GDM1 (cell line): ENCODE results near the gene LMTK3.
"Not testable (repeated sequence)": the region's sequence is repeated elsewhere in the genome, so short reads cannot be mapped to it uniquely, and the experiment has no call there.

ENCODE experiments used
- DNase-seq: peaks from one replicate; lab custom pipeline; 2025; lab: John Stamatoyannopoulos, UW

The LMTK3 gene

DNA sequence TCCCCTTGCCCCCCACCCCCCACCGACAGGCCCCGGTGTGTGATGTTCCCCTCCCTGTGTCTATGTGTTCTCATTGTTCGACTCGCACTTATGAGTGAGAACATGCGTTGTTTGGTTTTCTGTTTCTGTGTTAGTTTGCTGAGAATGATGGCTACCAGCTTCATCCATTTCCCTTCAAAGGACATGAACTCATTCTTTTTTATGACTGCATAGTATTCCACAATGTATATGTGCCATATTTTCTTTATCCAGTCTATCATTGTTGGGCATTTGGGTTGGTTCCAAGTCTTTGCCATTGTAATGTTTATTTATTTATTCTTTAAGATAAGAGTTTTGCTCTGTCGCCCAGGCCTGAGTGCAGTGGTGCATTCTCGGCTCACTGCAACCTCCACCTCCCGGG, 26.4 kb upstream of the LMTK3 start:
- not testable (repeated sequence) for DNase-seq

DNA sequence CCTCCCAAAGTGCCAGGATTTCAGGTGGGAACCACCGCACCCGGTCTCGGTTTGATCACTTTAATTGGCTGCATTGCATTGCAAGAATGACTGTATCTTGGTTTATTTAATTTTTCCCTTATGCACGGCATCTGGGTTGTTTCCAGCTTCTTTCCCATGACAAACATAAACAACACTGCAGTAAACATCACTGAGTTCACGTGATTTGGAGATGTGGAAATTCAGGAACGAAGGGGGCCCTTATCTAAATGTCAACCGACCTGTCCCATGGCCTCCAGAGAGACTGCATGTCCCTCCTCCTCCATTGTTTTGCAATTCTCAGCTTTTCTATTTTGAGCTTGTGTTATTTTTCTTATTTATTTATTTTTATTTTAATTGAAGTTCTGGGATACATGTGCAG, 25.9 kb upstream of the LMTK3 start:
- no peak for DNase-seq

GRCh38 chr19:48533770-48534169, 22.1 kb upstream of the LMTK3 start:
- no peak for DNase-seq

- DNase-seq, result no peak
Measured at GRCh38 chr19:48530770-48531169, 19.1 kb upstream of the LMTK3 start.

DNA sequence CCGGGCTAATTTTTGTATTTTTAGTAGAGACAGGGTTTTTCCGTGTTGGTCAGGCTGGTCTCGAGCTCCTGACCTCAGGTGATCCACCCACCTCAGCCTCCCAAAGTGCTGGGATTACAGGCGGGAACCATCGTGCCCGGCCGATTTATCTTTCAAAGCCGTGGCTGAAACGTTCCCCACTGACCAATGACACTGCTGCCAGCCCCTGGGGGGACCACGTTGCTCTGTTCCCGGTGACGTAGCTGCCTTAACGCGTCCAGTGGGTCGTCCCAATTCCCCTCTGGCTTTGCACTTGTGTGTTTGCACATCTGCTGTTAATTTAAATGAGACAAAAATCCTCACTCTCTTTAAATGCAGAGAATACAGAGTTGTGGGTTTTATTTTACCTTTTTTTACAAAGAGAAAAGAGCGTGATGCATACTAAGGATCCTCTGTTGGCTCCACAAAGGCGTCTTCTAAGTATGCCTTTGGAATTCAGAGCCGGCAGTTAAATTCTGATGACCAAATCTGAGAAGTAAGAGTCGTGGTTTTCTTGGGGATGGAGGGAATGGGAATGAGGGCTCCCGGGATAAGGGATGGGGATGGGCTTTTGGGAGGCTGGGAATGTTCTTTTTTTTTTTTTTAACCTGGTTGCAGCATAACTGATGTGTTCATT, 18.6 kb upstream of the LMTK3 start:
- DNase-seq, result no peak

DNA sequence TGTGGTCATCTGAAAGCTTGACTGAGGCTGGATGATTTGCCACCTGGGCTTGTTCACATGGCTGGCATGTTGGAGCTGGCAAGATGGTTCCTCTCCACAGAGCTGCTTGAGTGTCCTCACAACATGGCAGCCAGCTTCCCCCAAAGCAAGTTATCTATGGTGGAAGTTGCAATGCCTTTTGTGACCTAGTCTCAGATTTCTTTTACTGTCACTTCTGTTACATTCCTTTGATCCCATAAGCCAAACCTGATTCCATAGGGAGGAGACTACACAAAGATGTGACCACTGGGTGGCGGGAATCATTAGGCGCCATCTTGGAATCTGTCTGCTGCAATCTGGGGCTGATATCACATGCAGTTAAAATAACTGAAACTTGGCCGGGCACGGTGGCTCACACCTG, 17.5 kb upstream of the LMTK3 start:
- no peak for DNase-seq

- DNase-seq, result no peak
Measured at GRCh38 chr19:48524732-48525131, 13.1 kb upstream of the LMTK3 start.

- no peak for DNase-seq
Measured at GRCh38 chr19:48524221-48524620, 12.6 kb upstream of the LMTK3 start.

DNA sequence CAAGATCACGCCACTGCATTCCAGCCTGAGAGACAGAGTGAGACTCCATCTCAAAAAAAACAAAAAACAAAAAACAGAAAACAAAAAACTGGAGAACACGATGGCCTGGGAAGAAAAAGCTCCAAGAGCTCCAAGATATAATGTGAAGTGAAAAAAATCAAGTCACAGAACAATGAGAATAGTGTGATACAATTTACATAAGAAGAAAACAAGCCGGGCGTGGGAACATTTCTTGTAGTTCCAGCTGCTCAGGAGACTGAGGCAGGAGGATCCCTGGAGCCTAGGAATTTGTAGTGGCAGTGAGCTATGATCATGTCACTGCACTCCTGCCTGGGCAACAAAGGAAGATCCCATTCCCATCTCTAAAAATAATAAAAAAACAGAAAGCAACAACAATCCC, 8.5 kb upstream of the LMTK3 start:
- DNase-seq, result no peak

DNA sequence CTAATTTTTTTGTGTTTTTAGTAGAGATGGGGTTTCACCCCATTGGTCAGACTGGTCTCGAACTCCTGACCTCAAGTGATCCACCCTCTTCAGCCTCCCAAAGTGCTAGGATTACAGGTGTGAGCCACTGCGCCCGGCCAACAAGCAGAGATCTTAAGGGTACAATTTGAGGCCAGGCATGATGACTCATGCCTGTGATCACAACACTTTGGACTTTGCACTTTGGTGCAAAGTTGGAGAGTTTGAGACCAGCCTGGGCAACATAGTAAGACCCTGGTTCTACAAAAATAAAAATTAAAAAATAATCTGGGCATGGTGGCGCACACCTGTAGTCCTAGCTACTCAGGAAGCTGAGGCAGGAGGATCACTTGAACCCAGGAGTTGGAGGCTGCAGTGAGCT, 7.8 kb upstream of the LMTK3 start:
- not testable (repeated sequence) for DNase-seq

- DNase-seq, result no peak
Measured at GRCh38 chr19:48518207-48518606, 6.6 kb upstream of the LMTK3 start.

GRCh38 chr19:48516536-48516935, 4.9 kb upstream of the LMTK3 start:
- no peak for DNase-seq

DNA sequence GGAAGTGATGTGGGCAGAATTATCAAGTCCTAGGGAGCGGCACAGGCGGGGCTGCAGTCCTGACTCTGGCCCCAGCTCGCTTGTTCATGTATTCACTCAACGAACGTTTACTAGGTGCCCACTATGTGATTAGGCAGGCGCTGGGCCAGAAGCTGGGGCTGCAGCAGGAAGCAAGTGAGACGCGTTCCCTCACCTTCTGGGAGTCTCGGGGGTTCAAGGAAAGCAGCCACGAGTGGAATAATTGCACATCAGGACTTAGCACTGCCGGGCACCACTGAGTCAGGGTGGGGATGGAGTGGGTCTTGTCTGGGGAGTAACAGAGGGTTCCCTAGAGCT, 2.5 kb upstream of the LMTK3 start:
- no peak for DNase-seq

GRCh38 chr19:48513289-48514122, 1.9 kb upstream of the LMTK3 start:
- peak; percentile 52 for DNase-seq

DNA sequence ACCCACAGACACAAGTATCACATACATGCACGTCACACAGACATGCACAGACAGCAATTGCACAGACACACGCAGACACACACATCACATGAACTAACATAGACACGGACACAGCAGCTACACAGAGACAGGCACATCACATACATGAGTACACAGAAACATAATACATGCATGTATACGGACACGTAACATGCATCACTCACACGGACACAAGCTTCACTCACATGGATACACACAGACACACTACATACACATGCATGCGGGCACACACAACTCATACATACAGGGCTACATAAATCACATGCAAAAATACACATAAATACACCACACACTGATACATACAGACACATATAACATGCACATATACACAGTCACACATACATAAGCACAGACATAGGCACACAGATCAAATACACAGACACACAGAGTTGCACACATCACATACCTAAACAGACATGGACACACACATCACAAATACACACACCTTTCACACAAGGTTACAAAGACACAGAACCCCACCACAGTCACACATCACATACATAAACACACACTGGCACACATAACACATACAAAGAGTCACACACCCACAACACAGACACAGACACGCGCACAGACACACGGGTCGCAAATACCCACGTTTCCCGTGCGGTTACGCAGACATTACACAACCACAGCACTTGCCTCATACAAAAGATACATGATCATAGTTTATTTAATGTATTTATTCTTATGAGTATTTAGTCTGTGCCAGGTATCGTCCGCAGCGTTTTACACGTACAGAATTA, 1.1 kb upstream of the LMTK3 start:
- DNase-seq, result no peak

GRCh38 chr19:48511321-48511731, 309 bp downstream of the LMTK3 start:
- DNase-seq, result no peak

GRCh38 chr19:48510421-48511268, 990 bp downstream of the LMTK3 start:
- peak; percentile 4 for DNase-seq

- DNase-seq, result no peak
Measured at GRCh38 chr19:48509467-48510194, 2.0 kb downstream of the LMTK3 start.

- no peak for DNase-seq
Measured at GRCh38 chr19:48508729-48509411, 2.8 kb downstream of the LMTK3 start.

- DNase-seq, result no peak
Measured at GRCh38 chr19:48507911-48508439, 3.7 kb downstream of the LMTK3 start.
